ENCODE results near the gene HAAO.

HAAO gene

DNA sequence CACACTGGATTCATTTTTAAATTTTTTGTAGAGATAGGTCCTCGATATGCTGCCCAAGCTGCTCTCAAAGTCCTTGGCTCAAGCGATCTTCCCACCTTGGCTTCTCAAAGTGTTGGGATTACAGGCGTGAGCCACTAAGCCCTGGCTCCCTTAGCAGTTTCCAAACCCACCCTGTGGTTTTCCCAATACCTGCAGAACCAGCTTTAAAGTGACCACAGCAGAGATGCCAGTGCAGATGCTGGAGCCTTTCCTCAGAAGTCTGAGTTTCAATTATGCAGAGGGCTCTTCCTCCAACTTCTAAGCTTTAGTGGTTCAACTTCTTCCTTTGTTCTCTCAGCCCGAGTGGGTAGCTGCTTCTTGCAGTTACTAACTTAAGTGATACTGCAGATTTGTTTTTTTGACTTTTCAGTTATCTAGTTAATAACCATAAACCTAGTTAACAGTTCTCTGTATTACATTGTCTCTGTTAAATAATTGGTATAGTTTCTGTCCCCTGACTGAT is 8.1 kb upstream of the HAAO start:
- TF ChIP-seq, protein P1, sequence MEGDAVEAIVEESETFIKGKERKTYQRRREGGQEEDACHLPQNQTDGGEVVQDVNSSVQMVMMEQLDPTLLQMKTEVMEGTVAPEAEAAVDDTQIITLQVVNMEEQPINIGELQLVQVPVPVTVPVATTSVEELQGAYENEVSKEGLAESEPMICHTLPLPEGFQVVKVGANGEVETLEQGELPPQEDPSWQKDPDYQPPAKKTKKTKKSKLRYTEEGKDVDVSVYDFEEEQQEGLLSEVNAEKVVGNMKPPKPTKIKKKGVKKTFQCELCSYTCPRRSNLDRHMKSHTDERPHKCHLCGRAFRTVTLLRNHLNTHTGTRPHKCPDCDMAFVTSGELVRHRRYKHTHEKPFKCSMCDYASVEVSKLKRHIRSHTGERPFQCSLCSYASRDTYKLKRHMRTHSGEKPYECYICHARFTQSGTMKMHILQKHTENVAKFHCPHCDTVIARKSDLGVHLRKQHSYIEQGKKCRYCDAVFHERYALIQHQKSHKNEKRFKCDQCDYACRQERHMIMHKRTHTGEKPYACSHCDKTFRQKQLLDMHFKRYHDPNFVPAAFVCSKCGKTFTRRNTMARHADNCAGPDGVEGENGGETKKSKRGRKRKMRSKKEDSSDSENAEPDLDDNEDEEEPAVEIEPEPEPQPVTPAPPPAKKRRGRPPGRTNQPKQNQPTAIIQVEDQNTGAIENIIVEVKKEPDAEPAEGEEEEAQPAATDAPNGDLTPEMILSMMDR (IDR thresholded peaks at IDR 0.05; ENCODE audit: low read depth, low read length, missing control alignments) = no peak
- H3K4me3 ChIP-seq (ENCODE audit: low read depth, low read length) = no peak overlapping the region
- in situ Hi-C loops (cut with HindIII; ENCODE audit: low sequenced_read_pairs) = no loop called here
- no peak for DNase-seq (ENCODE audit: low read depth)

DNA sequence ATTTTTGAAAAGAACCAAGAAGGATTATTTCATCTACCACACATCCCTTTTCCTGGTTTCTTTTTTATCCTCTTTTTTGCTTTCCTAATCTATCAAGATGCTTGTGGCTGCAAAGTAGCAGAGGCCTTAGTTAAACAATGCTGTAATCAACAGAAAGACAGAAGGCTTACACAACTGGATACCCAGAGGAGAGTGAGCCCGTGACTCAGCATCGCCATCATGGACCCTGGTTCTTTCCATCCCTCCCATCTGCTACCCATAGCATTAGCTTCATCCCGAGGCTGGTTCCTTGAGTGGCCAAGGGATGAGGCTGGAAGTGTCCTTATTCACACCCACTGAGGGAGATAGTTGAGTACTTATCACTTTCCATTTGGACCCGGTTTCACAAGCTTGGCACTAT is 7.5 kb upstream of the HAAO start:
- no peak for DNase-seq (ENCODE audit: low read depth)
- TF ChIP-seq, protein P1 (IDR thresholded peaks at IDR 0.05; ENCODE audit: low read depth, low read length, missing control alignments) = no peak
- in situ Hi-C loops (cut with HindIII; ENCODE audit: low sequenced_read_pairs) = no loop called here
- H3K4me3 ChIP-seq (ENCODE audit: low read depth, low read length) = no peak overlapping the region

DNA sequence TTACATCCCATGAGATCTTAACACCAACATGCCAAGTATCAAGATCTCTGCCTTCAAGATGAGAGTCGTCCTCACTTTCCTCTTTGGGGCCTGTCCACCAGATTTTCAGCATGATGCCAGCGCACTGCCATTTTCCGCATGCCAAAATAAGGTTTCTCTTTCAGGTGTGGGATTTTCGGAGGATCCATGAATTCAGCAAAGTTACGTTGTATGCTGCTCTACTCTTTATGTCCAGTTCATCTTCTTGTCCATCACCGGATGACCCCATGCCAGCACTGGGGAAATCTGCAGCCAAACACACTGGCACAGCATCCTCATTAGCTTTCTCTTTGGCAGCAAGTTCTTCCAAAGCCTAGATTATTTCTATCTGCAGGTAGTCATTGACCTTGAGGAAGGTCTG is 4.9 kb upstream of the HAAO start:
- no peak overlapping the region for H3K4me3 ChIP-seq (ENCODE audit: low read depth, low read length)
- TF ChIP-seq, protein P1 (IDR thresholded peaks at IDR 0.05; ENCODE audit: low read depth, low read length, missing control alignments) = no peak
- in situ Hi-C loops (cut with HindIII; ENCODE audit: low sequenced_read_pairs) = no loop called here
- DNase-seq (ENCODE audit: low read depth) = no peak

DNA sequence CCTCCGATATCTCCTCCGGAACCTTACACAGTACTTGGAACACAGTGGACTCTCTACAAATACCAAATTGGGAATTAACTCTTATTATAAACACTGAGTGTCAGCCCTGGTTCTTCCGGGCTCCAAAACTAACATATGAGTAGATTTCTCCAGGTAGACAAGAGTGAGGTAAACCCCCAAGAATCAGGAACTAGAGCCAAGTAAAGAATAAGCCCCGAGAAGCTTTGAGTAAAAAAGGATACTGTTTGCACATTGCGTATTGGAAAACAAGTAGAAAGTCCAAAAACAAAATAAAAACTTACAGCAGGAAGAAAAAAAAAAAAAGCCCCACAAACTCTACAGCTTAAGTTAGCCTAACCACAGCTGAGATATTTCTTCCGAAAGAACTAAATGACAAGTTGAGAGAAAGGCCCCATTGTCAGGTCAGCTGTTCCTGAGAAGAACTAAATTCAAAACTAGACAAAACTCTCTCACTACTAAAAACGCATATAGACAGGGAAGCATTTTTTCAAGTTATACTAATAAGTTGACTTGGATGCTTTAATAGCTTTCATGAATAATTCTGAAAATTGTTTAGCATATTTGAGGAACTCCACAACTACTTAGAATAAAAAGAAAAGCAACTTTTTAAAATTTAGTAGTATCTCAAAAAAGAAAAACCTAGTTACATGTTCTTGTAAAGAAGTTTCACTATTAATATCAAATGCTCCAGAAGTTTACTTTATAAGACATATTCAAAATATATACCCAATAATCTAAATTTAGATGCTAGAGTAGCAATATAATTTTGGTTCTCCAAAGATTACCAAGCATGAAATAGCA is 4.3 kb upstream of the HAAO start:
- in situ Hi-C loops (cut with HindIII; ENCODE audit: low sequenced_read_pairs) = no loop called here
- no peak for DNase-seq (ENCODE audit: low read depth)
- TF ChIP-seq, protein P1 (IDR thresholded peaks at IDR 0.05; ENCODE audit: low read depth, low read length, missing control alignments) = no peak
- no peak overlapping the region for H3K4me3 ChIP-seq (ENCODE audit: low read depth, low read length)

DNA sequence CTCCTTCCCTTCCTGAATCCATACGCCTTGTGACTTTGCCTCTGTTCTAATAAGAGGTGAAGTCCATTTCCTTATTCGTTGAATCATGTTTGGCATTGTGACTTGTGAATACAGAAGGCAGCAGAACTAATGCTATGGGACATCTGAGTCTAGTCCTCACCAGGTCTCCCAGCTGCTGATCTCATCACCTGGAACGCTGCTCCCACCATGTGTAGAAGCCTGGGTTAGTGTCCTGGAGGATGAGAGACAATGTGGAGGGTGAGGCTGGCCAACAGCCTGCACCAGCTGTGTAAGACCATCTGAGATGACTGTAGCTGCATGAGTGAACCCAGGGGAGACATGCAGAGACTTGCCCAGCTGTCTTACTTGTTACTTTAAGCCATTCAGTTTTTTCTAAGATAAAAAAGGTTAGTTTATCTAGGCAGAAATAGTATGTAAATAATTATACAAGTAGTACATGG is 3.5 kb upstream of the HAAO start:
- DNase-seq (ENCODE audit: low read depth) = no peak
- H3K4me3 ChIP-seq (ENCODE audit: low read depth, low read length) = no peak overlapping the region
- TF ChIP-seq, protein P1 (IDR thresholded peaks at IDR 0.05; ENCODE audit: low read depth, low read length, missing control alignments) = no peak
- in situ Hi-C loops (cut with HindIII; ENCODE audit: low sequenced_read_pairs) = no loop called here

DNA sequence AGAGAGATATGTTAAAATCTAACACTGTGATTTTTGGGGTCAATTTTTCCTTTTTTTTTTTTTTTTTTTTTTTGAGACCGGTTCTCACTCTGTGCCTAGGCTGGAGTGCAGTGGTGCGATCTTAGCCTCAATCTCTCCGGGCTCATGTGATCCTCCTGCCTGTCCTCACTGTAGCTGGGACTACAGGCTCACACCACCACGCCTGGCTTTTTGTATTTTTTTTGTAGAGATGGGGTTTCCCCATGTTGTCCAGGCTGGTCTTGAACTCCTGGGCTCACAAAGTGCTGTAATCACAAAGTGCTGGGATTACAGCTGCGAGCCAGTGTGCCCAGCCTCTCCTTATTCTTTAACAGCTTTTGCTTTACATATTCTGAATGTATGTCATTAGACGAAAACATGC is 2.9 kb upstream of the HAAO start:
- no peak overlapping the region for H3K4me3 ChIP-seq (ENCODE audit: low read depth, low read length)
- DNase-seq (ENCODE audit: low read depth) = no peak
- TF ChIP-seq, protein P1 (IDR thresholded peaks at IDR 0.05; ENCODE audit: low read depth, low read length, missing control alignments) = no peak
- in situ Hi-C loops (cut with HindIII; ENCODE audit: low sequenced_read_pairs) = no loop called here
